Measurements from ENCODE around the gene CEP70.

CEP70 gene

DNA sequence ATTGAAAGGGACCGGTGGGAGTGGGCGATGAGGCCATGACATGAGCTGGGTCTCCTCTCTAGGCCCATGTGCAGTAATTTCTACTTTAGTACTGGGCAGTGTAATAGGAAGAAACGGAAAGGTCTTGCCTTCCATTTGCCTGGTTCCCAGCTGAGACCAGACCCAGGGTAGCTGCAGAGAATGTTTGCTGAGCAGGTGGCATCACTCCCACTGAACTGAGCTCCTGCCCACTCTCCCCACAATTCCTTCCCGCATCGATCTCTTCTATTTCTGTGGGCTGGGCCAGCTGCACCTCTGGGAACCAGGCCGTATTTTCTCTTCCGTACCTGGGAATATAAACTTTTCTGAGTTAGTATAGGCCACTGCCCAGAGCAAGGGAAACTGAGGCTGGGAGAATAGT lies 143.9 kb downstream of the CEP70 start:
- no peak for DNase-seq

DNA sequence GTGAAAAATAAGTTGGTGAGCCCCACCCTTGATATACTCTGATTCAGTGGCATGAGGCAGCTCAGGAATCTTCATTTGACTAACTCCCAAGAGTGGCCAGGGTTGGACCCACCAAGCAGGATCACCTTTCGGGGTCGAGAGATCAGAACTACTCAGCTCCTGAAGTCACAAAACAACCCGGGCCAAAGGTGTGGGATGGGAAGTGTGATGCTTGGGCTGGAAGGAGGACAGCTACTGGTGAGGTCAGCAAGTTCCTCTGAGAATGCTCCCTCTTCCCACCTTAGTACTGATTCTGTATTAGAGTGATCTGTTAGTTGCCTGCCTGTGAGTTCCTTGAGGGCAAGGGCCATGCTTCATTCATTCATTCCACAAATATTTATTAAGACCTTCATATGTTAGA lies 144.6 kb downstream of the CEP70 start:
- no peak for DNase-seq

DNA sequence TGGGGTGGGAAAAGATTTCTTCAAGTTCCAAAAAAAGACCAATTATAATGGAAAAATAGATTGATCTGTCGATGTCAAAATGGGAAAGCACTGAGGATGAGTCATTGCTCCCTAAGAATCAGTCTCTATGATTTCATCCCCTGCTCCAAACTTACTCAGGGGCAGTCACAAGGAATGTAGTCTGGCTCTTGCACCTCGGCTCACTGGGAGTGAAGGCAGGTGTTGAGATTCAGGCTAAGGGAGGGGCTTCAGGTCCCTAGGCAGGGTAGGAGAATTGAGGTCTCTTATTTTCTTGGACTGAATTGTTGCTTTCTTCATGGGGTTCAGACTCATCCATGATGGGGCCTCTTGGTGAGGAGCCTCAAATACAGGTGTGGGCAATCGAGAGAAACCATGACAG lies 145.4 kb downstream of the CEP70 start:
- DNase-seq: no peak

DNA sequence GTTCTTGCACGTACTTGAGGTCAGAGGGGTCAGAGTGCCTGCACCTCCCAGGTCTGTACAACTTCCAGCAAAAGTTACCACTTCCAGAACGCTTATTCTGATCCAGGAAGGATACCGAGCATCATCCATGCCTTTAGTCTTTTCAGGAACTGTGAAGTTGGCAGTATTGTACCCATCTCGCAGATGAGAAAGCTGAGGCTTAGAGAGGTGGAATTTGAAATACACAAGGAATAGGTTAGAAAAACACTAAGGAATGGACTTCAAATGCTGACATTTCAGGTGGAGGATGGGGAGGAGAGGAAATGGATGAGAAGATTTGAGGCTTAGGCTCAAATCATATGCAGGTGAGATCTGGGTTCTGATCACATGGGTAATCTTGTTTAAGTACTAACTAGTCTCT lies 148.4 kb downstream of the CEP70 start:
- no peak for DNase-seq

DNA sequence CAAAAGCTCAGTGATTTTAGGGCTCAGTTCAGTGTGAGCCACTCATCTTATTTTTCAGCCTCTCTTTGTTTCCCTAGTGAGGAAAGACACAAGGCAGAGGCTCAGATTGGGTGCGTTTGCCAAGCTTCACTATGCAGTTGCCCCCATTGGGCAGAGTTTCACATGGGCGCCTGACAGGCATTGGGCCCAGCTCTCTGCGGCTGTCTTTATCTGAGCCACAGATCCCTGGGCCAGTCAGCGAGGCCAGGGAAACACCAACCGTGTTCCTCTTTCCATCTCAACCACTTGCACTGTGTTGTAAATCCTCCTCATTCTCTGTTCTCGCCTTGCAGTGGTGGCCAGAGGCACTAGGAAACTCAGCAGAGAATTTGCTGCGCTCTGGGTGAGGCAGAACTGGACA lies 148.8 kb downstream of the CEP70 start:
- DNase-seq: no peak

Data from 8988T (cell line).